Nephron (organoid): ENCODE data around the gene USP17L30.
"Not testable (repeated sequence)": the region's sequence is repeated elsewhere in the genome, so short reads cannot be mapped to it uniquely, and the experiment has no call there.

ENCODE experiments used
- H3K27ac Mint-ChIP-seq, 3 experiments: 2 replicates each; pipeline ENCODE4 v1.8.0; 2020; ENCODE audit warnings: mixed read lengths in 3 of 3, mild to moderate bottlenecking in 2 of 3, moderate library complexity in 1 of 3
- H3K27me3 Mint-ChIP-seq: 2 replicates; pipeline ENCODE4 v1.8.0; 2021; ENCODE audit warnings: low read depth, mild to moderate bottlenecking, moderate library complexity, mixed read lengths
- H3K36me3 Mint-ChIP-seq: 2 replicates; pipeline ENCODE4 v1.8.0; 2020; ENCODE audit warnings: low read depth, mixed read lengths
- H3K4me1 Mint-ChIP-seq: 2 replicates; pipeline ENCODE4 v1.8.0; 2020; ENCODE audit warnings: mixed read lengths
- H3K4me3 Mint-ChIP-seq, 3 experiments: 2 replicates each; pipeline ENCODE4 v1.8.0; 2020; ENCODE audit warnings: mild to moderate bottlenecking in 3 of 3, mixed read lengths in 3 of 3, moderate library complexity in 2 of 3
- H3K9me3 Mint-ChIP-seq: 2 replicates; pipeline ENCODE4 v1.8.0; 2020; ENCODE audit warnings: mixed read lengths

Gene USP17L30, protein sequence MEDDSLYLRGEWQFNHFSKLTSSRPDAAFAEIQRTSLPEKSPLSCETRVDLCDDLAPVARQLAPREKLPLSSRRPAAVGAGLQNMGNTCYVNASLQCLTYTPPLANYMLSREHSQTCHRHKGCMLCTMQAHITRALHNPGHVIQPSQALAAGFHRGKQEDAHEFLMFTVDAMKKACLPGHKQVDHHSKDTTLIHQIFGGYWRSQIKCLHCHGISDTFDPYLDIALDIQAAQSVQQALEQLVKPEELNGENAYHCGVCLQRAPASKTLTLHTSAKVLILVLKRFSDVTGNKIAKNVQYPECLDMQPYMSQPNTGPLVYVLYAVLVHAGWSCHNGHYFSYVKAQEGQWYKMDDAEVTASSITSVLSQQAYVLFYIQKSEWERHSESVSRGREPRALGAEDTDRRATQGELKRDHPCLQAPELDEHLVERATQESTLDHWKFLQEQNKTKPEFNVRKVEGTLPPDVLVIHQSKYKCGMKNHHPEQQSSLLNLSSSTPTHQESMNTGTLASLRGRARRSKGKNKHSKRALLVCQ

DNA sequence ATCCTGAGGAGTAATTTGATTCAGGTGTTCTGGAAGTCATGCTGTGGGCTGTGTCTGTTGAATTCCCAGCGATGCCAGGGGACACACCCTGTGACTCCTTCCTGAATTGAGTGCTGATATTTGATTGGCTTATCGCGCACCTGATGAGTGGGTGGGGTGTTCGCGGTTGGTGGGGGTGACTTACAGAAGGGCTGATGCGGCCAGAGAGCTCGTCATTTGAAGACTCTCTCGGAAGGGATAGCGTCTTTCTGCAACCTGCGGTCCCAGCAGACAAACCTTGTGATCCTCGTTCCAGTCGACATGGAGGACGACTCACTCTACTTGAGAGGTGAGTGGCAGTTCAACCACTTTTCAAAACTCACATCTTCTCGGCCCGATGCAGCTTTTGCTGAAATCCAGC is at the start of gene USP17L30:
USP17L30 (plus strand) TSS at position 301 of the 400 bp plus-strand sequence; CDS start at position 301, 0 bp downstream.
- not testable (repeated sequence) for H3K27me3 Mint-ChIP-seq, H3K9me3 Mint-ChIP-seq, H3K36me3 Mint-ChIP-seq, H3K4me3 Mint-ChIP-seq, H3K4me1 Mint-ChIP-seq, H3K27ac Mint-ChIP-seq

DNA sequence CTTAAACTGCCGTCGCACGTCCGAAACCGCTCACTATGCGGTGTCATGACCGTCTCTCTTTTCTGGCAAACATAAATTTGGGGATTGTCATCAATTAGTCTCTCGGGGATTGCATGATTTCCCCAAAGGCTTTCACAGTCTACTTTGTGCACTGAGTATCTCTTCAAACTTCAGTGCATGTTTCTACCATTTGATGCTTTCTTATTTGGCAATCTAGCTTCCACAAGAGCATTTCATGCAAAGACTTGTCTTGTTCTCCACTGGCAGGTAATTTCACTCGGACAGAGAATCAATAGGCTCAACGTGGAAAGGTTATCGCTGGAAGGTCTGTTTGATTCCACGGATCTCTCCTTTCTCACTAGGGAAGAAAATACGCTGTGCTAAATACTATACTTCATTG is 38.7 kb upstream of the USP17L30 start:
- H3K27me3 Mint-ChIP-seq, H3K36me3 Mint-ChIP-seq, H3K27ac Mint-ChIP-seq, H3K4me1 Mint-ChIP-seq, H3K9me3 Mint-ChIP-seq, H3K4me3 Mint-ChIP-seq: not testable (repeated sequence)

DNA sequence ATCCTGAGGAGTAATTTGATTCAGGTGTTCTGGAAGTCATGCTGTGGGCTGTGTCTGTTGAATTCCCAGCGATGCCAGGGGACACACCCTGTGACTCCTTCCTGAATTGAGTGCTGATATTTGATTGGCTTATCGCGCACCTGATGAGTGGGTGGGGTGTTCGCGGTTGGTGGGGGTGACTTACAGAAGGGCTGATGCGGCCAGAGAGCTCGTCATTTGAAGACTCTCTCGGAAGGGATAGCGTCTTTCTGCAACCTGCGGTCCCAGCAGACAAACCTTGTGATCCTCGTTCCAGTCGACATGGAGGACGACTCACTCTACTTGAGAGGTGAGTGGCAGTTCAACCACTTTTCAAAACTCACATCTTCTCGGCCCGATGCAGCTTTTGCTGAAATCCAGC is 38.1 kb upstream of the USP17L30 start, which contains the start of gene USP17L24:
USP17L24 (plus strand) TSS at position 301 of the 400 bp plus-strand sequence; CDS start at position 301, 0 bp downstream.
- not testable (repeated sequence) for H3K4me1 Mint-ChIP-seq, H3K27me3 Mint-ChIP-seq, H3K4me3 Mint-ChIP-seq, H3K36me3 Mint-ChIP-seq, H3K9me3 Mint-ChIP-seq, H3K27ac Mint-ChIP-seq

DNA sequence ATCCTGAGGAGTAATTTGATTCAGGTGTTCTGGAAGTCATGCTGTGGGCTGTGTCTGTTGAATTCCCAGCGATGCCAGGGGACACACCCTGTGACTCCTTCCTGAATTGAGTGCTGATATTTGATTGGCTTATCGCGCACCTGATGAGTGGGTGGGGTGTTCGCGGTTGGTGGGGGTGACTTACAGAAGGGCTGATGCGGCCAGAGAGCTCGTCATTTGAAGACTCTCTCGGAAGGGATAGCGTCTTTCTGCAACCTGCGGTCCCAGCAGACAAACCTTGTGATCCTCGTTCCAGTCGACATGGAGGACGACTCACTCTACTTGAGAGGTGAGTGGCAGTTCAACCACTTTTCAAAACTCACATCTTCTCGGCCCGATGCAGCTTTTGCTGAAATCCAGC is 33.3 kb upstream of the USP17L30 start, which contains the start of gene USP17L25:
USP17L25 (plus strand) TSS at position 301 of the 400 bp plus-strand sequence; CDS start at position 301, 0 bp downstream.
- not testable (repeated sequence) for H3K27me3 Mint-ChIP-seq, H3K36me3 Mint-ChIP-seq, H3K4me3 Mint-ChIP-seq, H3K4me1 Mint-ChIP-seq, H3K27ac Mint-ChIP-seq, H3K9me3 Mint-ChIP-seq

DNA sequence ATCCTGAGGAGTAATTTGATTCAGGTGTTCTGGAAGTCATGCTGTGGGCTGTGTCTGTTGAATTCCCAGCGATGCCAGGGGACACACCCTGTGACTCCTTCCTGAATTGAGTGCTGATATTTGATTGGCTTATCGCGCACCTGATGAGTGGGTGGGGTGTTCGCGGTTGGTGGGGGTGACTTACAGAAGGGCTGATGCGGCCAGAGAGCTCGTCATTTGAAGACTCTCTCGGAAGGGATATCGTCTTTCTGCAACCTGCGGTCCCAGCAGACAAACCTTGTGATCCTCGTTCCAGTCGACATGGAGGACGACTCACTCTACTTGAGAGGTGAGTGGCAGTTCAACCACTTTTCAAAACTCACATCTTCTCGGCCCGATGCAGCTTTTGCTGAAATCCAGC is 28.6 kb upstream of the USP17L30 start, which contains the start of gene USP17L26:
USP17L26 (plus strand) TSS at position 301 of the 400 bp plus-strand sequence; CDS start at position 301, 0 bp downstream.
- H3K36me3 Mint-ChIP-seq, H3K4me1 Mint-ChIP-seq, H3K27me3 Mint-ChIP-seq, H3K27ac Mint-ChIP-seq, H3K9me3 Mint-ChIP-seq, H3K4me3 Mint-ChIP-seq: not testable (repeated sequence)

DNA sequence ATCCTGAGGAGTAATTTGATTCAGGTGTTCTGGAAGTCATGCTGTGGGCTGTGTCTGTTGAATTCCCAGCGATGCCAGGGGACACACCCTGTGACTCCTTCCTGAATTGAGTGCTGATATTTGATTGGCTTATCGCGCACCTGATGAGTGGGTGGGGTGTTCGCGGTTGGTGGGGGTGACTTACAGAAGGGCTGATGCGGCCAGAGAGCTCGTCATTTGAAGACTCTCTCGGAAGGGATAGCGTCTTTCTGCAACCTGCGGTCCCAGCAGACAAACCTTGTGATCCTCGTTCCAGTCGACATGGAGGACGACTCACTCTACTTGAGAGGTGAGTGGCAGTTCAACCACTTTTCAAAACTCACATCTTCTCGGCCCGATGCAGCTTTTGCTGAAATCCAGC is 23.8 kb upstream of the USP17L30 start, which contains the start of gene USP17L5:
USP17L5 (plus strand) TSS at position 301 of the 400 bp plus-strand sequence; CDS start at position 301, 0 bp downstream.
- not testable (repeated sequence) for H3K4me3 Mint-ChIP-seq, H3K9me3 Mint-ChIP-seq, H3K36me3 Mint-ChIP-seq, H3K27me3 Mint-ChIP-seq, H3K27ac Mint-ChIP-seq, H3K4me1 Mint-ChIP-seq

DNA sequence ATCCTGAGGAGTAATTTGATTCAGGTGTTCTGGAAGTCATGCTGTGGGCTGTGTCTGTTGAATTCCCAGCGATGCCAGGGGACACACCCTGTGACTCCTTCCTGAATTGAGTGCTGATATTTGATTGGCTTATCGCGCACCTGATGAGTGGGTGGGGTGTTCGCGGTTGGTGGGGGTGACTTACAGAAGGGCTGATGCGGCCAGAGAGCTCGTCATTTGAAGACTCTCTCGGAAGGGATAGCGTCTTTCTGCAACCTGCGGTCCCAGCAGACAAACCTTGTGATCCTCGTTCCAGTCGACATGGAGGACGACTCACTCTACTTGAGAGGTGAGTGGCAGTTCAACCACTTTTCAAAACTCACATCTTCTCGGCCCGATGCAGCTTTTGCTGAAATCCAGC is 19.1 kb upstream of the USP17L30 start, which contains the start of gene USP17L27:
USP17L27 (plus strand) TSS at position 301 of the 400 bp plus-strand sequence; CDS start at position 301, 0 bp downstream.
- not testable (repeated sequence) for H3K4me3 Mint-ChIP-seq, H3K4me1 Mint-ChIP-seq, H3K9me3 Mint-ChIP-seq, H3K27me3 Mint-ChIP-seq, H3K27ac Mint-ChIP-seq, H3K36me3 Mint-ChIP-seq

DNA sequence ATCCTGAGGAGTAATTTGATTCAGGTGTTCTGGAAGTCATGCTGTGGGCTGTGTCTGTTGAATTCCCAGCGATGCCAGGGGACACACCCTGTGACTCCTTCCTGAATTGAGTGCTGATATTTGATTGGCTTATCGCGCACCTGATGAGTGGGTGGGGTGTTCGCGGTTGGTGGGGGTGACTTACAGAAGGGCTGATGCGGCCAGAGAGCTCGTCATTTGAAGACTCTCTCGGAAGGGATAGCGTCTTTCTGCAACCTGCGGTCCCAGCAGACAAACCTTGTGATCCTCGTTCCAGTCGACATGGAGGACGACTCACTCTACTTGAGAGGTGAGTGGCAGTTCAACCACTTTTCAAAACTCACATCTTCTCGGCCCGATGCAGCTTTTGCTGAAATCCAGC is 14.3 kb upstream of the USP17L30 start, which contains the start of gene USP17L28:
USP17L28 (plus strand) TSS at position 301 of the 400 bp plus-strand sequence; CDS start at position 301, 0 bp downstream.
- H3K4me3 Mint-ChIP-seq, H3K36me3 Mint-ChIP-seq, H3K4me1 Mint-ChIP-seq, H3K27me3 Mint-ChIP-seq, H3K9me3 Mint-ChIP-seq, H3K27ac Mint-ChIP-seq: not testable (repeated sequence)

DNA sequence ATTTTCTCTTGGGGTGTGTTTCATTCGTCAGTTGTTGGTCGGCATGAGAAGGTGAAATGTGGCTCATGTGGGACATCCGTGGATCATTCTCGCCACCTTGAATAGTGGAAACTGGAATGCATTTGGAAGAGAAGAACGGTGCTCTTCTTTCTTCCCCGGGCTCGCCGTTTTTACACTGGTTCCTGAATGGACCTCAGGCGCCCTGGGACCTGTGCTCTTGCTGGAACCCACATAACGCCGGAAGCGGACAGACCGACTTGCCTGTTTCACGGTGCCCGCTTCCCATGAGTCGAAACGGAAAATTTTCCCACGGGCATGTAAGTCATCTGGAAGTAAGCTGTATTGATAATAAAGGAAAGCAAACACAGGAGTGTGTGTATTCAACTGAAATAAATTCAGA is 12.1 kb upstream of the USP17L30 start:
- not testable (repeated sequence) for H3K9me3 Mint-ChIP-seq, H3K27me3 Mint-ChIP-seq, H3K4me3 Mint-ChIP-seq

DNA sequence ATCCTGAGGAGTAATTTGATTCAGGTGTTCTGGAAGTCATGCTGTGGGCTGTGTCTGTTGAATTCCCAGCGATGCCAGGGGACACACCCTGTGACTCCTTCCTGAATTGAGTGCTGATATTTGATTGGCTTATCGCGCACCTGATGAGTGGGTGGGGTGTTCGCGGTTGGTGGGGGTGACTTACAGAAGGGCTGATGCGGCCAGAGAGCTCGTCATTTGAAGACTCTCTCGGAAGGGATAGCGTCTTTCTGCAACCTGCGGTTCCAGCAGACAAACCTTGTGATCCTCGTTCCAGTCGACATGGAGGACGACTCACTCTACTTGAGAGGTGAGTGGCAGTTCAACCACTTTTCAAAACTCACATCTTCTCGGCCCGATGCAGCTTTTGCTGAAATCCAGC is 9.6 kb upstream of the USP17L30 start, which contains the start of gene USP17L29:
USP17L29 (plus strand) TSS at position 301 of the 400 bp plus-strand sequence; CDS start at position 301, 0 bp downstream.
- H3K4me3 Mint-ChIP-seq, H3K4me1 Mint-ChIP-seq, H3K27ac Mint-ChIP-seq, H3K27me3 Mint-ChIP-seq, H3K9me3 Mint-ChIP-seq, H3K36me3 Mint-ChIP-seq: not testable (repeated sequence)

More for the DNA sequence above, 12.1 kb upstream of the USP17L30 start:
- H3K36me3 Mint-ChIP-seq, H3K4me1 Mint-ChIP-seq, H3K27ac Mint-ChIP-seq: not testable (repeated sequence)

DNA sequence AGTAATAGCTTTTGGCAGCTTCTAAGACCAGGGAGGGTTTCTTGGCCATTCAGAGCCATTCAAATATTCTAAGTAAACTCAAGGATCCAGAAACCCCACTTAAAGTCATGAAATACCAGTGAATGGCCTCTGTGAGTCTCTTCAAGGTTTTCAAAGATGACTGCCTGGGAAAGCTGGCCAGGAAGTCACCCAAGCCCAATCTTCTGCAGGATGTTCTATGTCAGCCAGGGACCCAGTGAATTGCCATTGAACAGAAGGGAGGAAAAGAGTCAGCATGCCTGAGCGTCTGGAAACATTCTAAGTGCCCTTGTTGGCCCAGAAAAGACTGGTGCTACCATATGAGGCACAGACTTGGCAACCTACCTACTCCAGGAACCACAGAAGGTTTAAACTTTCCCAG is 17.0 kb downstream of the USP17L30 start:
- not testable (repeated sequence) for H3K9me3 Mint-ChIP-seq, H3K27ac Mint-ChIP-seq, H3K36me3 Mint-ChIP-seq, H3K27me3 Mint-ChIP-seq, H3K4me1 Mint-ChIP-seq
- H3K4me3 Mint-ChIP-seq = peak overlapping the region in 2 of 3 experiments; percentile 34
